Islet precursor cell (in vitro differentiated cells): ENCODE measurements around the gene SLC2A11.
"Not testable (repeated sequence)": the region's sequence is repeated elsewhere in the genome, so short reads cannot be mapped to it uniquely, and the experiment has no call there.

Experiments
- DNase-seq: peaks from one replicate; pipeline ENCODE4 v3.0.0-alpha.2; 2018

Gene SLC2A11

GRCh38 chr22:23847991-23848864 lies 9.4 kb upstream of the SLC2A11 start:
- DNase-seq: peak; percentile 75

- DNase-seq: peak; percentile 97
These were observed 8.4 kb upstream of the SLC2A11 start for GRCh38 chr22:23849009-23850006.

DNA sequence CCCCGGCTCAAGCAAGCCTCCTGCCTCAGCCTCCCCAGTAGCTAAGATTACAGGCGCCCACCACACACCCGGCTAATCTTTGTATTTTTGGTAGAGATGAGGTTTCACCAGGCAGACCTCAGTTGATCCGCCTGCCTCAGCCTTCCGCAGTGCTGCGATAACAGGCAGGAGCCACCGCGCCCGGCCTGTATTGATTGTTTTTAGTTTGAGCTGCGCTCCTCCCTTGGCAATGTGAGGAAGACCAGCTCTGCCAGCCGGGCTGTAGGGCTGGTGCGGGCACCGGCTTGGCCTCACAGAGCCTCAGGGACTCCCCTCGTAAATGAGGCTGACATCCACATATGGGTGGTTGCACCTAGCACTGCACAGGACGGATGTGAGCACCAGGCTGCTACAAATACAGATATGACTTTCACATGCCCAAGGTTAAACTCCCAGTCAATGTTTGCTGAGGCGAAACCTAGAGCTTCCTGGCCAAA lies 7.5 kb upstream of the SLC2A11 start:
- DNase-seq: no peak

- DNase-seq: peak; percentile 87
These were observed 712 bp upstream of the SLC2A11 start for GRCh38 chr22:23856721-23857605.

- no peak for DNase-seq
These were observed 775 bp downstream of the SLC2A11 start for GRCh38 chr22:23858484-23858815.

DNA sequence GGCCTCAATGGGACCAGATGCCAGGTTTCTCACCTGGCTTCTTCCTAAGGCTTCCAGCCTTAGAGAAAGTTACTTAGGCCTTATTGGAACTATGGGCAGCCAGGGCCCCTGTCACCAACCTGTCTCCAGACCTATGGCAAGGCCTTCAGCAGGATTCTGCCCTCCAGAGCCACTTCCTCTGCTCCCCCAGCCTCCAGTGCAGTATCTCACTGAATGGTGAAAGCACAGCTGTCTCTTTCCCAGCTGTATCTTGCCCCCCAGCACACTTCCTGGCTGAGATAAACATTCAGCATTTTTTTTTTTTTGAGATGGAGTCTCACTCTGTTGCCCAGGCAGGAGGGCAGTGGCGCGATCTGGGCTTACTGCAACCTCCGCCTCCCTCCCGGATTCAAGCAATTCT lies 1.5 kb downstream of the SLC2A11 start:
- no peak for DNase-seq

DNA sequence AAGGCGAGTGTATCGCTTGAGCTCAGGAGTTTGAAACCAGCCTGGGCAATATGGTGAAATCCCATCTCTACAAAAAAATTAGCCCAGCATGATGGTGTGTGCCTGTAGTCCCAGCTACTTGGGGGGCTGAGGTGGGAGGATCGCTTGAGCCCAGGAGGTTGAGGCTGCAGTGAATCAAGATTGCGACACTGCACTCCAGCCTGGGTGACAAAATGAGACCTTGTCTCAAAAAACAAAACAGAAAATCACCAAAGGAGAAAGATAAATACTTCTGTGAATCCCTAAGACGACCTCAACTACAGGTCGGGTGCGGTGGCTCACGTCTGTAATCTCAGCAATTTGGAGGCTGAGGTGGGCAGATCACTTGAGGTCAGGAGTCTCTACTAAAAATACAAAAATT lies 2.5 kb downstream of the SLC2A11 start:
- not testable (repeated sequence) for DNase-seq

GRCh38 chr22:23862103-23862502 lies 4.4 kb downstream of the SLC2A11 start:
- peak; percentile 77 for DNase-seq

DNA sequence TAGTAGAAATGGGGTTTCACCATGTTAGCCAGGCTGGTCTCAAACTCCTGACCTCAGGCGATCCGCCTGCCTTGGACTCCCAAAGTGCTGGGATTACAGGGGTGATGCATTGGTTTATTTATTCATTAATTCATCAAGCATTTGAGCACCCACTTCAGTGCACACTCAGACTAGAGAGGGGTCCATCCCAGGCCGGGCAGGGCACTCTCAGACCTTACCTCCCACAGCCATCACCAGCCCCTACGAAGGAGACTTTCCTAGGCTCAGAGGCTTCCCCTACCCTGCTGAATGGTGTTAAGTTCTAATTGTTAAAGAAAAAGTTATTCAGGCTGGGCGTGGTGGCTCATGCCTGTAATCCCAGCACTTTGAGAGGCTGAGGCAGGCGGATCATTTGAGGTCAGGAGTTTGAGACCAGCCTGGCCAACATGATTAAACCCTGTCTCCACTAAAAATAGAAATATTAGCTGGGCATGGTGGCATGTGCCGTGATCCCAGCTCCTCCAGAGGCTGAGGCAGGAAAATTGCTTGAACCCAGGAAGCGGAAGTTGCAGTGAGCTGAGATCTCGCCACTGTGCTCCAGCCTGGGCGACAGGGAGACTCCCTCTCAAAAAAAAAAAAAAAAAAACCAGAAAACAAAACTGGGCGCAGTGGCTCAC lies 7.0 kb downstream of the SLC2A11 start:
- DNase-seq: not testable (repeated sequence)

DNA sequence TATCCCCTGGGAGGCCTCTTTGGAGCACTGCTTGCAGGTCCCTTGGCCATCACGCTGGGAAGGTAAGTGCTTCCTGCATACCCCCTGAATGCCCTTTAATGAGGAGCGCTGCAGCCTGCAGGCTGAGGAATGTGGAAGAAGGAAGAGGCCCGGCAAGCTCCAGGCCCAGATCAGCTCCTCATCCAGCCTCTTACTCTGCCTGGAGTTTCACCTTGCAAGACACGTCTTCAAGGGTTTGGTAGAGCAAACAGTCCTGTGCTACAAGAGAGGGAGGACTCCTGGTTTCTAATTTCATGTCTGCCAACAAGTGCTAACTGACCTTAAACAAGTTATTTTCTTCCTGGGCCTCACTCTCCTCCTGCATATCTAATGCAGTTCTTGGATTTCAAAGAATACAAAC lies 10.9 kb downstream of the SLC2A11 start:
- DNase-seq: no peak

- DNase-seq: no peak
These were observed 17.2 kb downstream of the SLC2A11 start for GRCh38 chr22:23874871-23875270.

- no peak for DNase-seq
These were observed 18.1 kb downstream of the SLC2A11 start for GRCh38 chr22:23875801-23876200.

DNA sequence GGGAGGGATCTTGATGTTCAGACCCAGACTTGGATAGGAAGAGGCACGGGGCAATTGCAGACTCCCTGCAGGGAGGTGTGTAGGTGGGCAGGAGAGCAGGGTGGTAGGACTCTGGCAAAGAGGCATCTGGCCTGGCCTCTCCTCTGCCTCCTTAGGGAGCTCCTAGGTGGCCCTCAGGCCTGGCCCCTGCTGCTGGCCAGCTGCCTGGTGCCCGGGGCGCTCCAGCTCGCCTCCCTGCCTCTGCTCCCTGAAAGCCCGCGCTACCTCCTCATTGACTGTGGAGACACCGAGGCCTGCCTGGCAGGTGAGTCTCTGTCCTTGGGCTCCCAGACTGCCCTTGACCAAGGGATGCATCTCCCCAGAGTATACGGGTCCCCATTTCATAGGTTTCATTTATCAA lies 19.9 kb downstream of the SLC2A11 start:
- DNase-seq: no peak

GRCh38 chr22:23878219-23878618 lies 20.5 kb downstream of the SLC2A11 start:
- DNase-seq: no peak

DNA sequence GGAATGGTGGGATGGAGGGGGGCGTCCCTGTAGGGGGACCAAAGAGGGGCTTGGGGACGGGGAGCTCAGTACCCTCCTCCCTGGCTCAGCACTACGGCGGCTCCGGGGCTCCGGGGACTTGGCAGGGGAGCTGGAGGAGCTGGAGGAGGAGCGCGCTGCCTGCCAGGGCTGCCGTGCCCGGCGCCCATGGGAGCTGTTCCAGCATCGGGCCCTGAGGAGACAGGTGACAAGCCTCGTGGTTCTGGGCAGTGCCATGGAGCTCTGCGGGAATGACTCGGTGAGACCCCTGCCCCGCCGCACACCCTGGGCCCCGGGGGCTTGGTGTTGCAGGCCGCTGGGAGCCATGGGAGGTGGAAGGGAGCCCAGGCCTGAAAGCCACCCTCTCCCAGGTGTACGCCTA lies 24.7 kb downstream of the SLC2A11 start:
- DNase-seq: no peak

GRCh38 chr22:23883658-23884057 lies 26.0 kb downstream of the SLC2A11 start:
- no peak for DNase-seq

GRCh38 chr22:23884140-23884539 lies 26.5 kb downstream of the SLC2A11 start:
- DNase-seq: no peak

DNA sequence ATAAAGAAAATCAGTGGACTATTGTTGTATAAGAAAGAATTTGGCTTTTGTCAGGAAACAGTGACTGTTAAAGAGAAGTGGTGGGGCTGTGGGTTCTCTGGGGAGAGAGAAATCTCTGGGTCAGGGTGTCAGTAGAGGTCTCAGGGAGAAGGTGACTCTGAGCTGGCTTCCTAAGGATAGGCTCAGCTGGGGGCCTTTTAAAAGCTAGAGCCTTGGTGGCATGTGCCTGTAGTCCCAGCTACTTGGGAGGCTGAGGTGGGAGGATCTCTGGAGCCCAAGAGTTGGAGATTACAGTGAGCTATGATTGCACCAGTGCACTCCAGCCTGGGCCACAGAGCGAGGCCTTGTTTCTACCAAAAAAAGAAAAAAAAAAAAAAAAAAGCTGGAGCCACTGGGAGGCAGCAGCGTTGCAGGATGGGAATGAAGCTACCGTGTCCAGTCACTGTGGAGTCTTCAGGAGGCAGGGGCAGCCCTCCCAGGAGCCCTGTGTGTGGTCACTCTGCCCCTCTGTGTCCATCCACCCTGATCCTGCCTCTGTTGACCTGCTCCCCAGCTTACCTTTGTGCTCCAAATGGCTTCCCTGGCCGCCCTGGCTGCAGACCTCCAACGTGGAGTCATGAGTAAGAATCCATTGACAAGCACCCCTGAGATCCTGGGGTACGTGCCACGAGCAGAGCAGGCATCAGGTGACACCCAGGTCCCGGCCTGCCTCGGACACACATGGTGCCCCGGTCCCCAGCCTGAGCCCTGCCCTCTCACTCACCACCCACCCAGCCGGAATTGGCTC lies 31.1 kb downstream of the SLC2A11 start:
- DNase-seq: peak; percentile 66

DNA sequence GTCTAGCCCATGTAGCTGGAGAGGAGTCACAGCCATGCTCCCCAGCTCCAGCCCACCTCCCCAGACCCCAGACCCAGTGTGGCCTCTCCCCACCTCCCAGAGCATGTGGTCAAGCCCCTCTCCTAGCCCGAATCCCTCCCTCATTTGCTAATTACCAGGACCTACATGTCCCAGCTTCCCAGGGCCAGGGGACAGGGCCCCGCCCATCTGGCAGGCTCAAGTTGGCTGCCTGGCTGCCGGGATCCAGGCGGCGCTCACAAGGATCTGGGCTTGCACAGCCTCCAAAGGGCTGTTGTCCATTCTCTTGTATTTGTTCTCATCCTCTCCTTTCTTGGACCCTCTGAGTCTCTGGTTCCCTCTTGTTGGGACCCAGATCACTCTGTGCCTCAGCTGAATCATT lies 31.9 kb downstream of the SLC2A11 start:
- no peak for DNase-seq

DNA sequence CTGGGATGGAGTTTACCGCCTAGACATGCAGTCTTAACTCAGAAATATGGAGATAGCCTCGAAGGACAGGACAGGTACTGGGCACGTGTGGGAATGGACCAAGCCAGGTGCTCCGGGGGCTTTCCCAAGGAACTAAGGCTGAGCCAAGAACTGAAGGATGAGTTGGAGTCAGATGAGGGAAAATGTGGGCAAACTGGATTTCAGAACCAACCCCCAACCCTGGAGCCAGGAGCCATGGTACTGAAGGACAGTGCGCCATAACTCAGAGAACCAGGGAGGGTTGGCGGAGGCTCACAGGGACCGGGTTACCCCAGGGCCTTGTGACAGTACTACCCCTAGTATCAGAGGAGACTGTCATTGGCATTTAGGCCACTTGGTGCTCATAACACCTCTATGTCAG lies 34.1 kb downstream of the SLC2A11 start:
- DNase-seq: no peak

DNA sequence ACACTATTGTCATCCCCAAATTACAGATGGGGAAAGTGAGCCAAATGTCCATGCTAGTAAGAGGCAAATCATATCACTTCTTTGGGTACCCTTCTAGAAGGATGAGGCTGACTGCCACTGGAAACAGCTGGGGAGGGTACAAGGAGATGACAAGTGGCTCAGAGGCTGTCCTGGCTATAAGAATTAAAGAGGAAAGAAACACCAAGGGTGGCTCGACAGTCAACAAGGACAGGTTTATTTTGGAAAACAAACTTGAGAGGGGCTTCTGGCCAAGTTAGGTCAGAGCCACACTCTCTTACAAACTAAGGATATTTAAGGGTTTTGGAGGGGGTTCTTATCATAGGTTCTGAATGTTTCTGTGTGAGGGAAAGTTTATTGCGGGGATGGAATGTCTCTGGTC lies 34.5 kb downstream of the SLC2A11 start:
- no peak for DNase-seq
